Neutrophil (primary cell): ENCODE results near the gene RIPK4.

Experiments
- H3K27ac ChIP-seq: fragments of 200-600 bp; sonication (generic); 2 replicates; pipeline ENCODE4 v1.5.1; 2016; ENCODE audit warnings: mild to moderate bottlenecking, moderate library complexity
- H3K27me3 ChIP-seq: fragments of 200-600 bp; sonication (generic); 2 replicates; pipeline ENCODE4 v1.6.0; 2016; ENCODE audit warnings: mild to moderate bottlenecking
- H3K36me3 ChIP-seq: fragments of 200-600 bp; sonication (generic); 2 replicates; pipeline ENCODE4 v1.5.1; 2017
- H3K4me1 ChIP-seq, 2 experiments: fragments of 200-600 bp in 1 of 2; sonication (generic) in 1 of 2; 1 replicate in 1 of 2; 2 replicates in 1 of 2; pipeline versions ENCODE4 v1.5.1 to v1.6.1; 2013 to 2016; ENCODE audit warnings: low read depth in 1 of 2, low read length in 1 of 2, mild to moderate bottlenecking in 1 of 2, moderate library complexity in 1 of 2; ENCODE audit not compliant: control insufficient read depth in 1 of 2, insufficient read depth in 1 of 2
- H3K4me3 ChIP-seq, 2 experiments: fragments of 200-600 bp in 1 of 2; sonication (generic) in 1 of 2; 1 replicate in 1 of 2; 2 replicates in 1 of 2; pipeline ENCODE4 v1.5.1; 2013 to 2016; ENCODE audit warnings: low read depth in 1 of 2, low read length in 1 of 2, mild to moderate bottlenecking in 1 of 2, moderate library complexity in 1 of 2
- H3K9me3 ChIP-seq: fragments of 200-600 bp; sonication (generic); 2 replicates; pipeline ENCODE4 v1.5.1; 2016
- TF ChIP-seq, protein P1 (sequence below): fragments of 200-600 bp; sonication (generic); IDR thresholded peaks from 2 replicates; pipeline ENCODE4 v1.5.1; 2016; ENCODE audit warnings: antibody characterized with exemption

The RIPK4 gene

DNA sequence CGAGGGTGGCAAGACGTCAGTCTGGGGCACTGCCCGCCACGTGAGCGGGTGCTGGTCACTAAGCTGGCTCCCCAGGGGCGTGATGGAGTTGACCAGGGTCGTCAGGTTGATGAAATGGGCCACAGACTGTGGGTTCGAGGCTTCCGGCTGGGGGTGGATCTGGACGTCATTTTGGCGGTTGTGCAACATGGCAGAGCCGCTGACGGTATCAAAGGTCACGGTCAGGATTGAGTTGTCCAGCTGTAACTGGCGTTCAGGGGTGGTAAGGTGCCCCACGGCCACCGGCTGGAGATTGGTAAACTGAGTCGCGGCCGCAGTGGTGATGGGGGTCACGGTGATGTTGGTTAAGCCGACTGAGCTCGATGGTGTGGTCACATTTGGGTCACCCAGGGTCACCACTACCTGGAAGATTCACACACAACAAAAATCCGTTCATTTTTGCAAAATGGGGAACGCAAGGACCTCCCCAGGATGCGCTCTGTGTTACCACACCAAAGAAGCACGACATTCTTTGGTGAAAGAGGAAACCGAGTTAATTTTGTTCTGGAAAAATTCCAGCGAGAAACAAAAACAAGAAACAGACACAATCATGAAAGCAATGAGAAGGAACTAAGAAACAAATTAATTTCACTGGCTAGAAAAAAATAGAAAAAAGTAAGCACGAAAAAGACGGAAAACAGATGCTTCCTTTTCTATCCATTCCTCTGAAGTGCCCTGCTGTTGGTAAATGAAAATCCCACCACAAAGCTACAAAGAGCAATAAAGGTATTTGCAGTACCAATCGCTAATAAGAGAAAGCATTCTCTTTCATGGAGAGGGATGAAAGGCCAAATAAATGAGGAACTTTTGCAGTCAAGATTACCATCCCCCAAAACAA lies 34.7 kb upstream of the RIPK4 start:
- no peak overlapping the region for H3K4me3 ChIP-seq
- H3K27ac ChIP-seq, result no peak overlapping the region
- TF ChIP-seq, protein P1, sequence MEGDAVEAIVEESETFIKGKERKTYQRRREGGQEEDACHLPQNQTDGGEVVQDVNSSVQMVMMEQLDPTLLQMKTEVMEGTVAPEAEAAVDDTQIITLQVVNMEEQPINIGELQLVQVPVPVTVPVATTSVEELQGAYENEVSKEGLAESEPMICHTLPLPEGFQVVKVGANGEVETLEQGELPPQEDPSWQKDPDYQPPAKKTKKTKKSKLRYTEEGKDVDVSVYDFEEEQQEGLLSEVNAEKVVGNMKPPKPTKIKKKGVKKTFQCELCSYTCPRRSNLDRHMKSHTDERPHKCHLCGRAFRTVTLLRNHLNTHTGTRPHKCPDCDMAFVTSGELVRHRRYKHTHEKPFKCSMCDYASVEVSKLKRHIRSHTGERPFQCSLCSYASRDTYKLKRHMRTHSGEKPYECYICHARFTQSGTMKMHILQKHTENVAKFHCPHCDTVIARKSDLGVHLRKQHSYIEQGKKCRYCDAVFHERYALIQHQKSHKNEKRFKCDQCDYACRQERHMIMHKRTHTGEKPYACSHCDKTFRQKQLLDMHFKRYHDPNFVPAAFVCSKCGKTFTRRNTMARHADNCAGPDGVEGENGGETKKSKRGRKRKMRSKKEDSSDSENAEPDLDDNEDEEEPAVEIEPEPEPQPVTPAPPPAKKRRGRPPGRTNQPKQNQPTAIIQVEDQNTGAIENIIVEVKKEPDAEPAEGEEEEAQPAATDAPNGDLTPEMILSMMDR, result no peak
- H3K27me3 ChIP-seq, result no peaks in the 10 kb centered on the region
- H3K4me1 ChIP-seq, result peaks cover 0 to 15% of the 10 kb centered on the region in 2 experiments
- H3K36me3 ChIP-seq, result peaks cover 11% of the 10 kb centered on the region
- no peaks in the 10 kb centered on the region for H3K9me3 ChIP-seq

DNA sequence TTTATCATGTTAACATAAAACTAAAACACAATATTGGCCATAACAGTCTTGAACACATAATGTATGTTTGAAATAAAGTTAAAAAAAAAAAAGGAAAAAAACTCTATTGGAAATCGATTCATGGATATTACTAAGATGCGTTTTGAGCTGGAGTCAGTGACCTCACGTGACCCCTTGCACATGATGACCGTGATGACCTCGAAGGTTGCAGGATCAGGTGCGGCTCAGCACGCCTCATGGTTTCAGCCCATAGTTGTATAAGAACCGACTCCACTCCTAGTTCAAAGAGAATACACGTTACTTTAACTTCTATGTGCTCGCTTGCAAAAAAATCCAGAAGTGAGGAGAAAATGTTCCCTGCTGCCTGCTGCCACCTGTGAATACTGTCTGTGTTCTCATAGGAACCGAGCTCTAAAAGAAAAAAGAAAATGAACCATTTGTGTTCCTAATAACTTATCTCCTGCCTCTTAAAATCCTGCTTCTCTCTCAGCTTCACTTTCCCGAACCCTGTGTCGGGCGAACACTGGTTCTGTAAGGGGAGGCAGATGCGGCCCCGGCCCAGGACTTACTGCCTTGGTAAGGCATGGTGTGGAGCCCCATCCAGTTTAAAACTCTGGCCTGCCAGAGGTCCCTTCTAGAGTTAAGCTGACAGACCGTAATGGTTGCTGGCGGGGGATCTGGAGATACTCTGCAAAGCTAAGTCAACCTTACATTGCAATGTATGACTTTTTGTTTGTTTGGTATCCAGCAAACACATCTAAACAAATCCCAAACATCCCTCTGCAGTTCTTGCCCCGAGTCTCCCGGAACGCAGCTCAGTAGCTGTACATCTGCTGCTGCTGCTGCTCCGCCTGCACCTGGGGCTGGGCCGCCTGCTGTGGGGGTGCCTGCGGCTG lies 33.8 kb upstream of the RIPK4 start:
- Histone ChIP-seq H3K27me3 (no peaks in the 10 kb centered on the region), H3K4me1 (peaks cover 0 to 15% of the 10 kb centered on the region in 2 experiments), H3K9me3 (no peaks in the 10 kb centered on the region), H3K36me3 (peaks cover 11% of the 10 kb centered on the region), H3K4me3 (no peak overlapping the region), H3K27ac (no peak overlapping the region)
- TF ChIP-seq, protein P1, result no peak

DNA sequence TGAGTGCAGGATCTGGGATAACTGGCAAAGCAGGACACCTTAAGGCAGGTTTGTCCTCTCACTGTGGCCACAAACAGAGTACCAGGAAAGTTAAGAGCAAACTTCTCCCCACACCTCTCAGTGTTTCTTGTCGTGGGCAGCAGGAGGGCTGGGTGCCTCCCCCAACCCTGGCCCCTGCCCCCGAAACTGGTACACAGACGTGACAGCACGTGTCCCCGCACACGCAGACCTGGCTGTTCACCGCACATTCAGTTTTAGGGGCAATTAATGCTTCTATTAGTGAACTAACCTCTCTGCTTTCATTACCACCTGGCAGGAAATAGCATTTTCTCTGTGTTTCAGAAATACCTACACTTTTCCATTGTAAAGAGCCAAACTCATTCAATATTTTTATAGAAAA lies 32.9 kb upstream of the RIPK4 start:
- no peak overlapping the region for H3K27ac ChIP-seq
- TF ChIP-seq, protein P1, result no peak
- no peak overlapping the region for H3K4me3 ChIP-seq
- peaks cover 0 to 15% of the 10 kb centered on the region in 2 experiments for H3K4me1 ChIP-seq
- no peaks in the 10 kb centered on the region for H3K27me3 ChIP-seq
- no peaks in the 10 kb centered on the region for H3K9me3 ChIP-seq
- peaks cover 11% of the 10 kb centered on the region for H3K36me3 ChIP-seq

DNA sequence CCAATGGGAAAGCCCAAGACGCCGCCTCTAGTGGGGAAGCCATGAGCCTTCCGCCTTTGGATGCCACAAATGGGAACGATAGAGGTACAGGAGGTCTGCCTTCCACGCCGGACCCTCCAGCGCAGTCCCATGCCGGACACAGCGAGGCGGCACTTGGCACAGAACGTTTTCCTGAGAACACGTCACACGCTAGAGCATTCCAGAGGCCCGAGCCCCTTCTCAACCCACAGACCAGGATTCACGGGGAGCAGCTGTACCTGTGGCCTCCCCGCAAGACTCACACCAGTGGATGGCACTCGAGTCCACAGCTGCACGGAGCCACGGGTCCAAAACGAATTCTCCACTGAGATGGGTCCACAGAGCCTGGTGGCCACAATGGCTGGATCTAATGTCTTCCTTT lies 31.5 kb upstream of the RIPK4 start:
- Histone ChIP-seq H3K27ac (no peak overlapping the region), H3K9me3 (no peaks in the 10 kb centered on the region), H3K4me3 (no peak overlapping the region), H3K4me1 (peaks cover 0 to 15% of the 10 kb centered on the region in 2 experiments), H3K36me3 (peaks cover 11% of the 10 kb centered on the region), H3K27me3 (peaks cover 3% of the 10 kb centered on the region)
- TF ChIP-seq, protein P1, result no peak

DNA sequence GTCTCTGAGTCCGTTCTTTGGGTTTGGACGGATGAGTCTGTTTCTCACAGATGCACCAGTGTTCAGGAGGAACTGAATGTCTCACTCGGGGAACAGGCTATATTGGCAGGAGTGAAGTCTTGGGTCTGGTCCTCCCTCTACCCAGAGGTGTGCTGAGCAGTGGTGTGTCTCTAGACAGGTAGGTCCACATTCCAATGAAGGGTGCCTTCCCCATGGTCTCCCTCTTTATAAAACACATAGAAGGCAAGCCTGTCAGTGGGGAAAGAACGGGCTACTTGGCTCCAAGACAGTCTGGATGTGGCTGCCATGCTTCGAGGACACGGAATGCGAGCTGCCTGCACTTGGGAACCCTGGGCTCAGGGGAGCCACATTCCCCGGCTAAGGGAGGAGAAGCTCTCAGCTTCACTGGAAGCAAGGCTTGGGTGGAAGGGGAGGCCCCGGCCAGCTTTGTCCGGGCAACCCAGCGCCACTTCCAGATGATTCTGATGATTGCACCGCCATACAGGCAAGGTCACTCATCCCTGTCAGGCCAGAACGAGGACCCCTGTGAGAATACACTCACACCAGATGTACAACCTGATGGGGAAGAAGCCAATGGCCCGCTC lies 29.7 kb upstream of the RIPK4 start:
- Histone ChIP-seq H3K9me3 (no peaks in the 10 kb centered on the region), H3K4me3 (no peak overlapping the region)
- TF ChIP-seq, protein P1, result no peak

More for the DNA sequence above, 29.7 kb upstream of the RIPK4 start:
- no peak overlapping the region for H3K27ac ChIP-seq
- peaks cover 3% of the 10 kb centered on the region for H3K27me3 ChIP-seq
- peaks cover 0 to 5% of the 10 kb centered on the region in 2 experiments for H3K4me1 ChIP-seq
- peaks cover 11% of the 10 kb centered on the region for H3K36me3 ChIP-seq
